Right atrium auricular region (tissue), 2 donors: ENCODE results near the gene DHX30. TPM values are rescaled to one million over a fixed set of nuclear protein-coding genes. Genes with fewer than 3 reads are reported as not detected.

Source experiments
- DNase-seq: peaks from one replicate; pipeline ENCODE4 v3.0.0-alpha.2; 2019; ENCODE audit warnings: low spot score
- H3K27ac ChIP-seq, 2 donors: fragments of 200-600 bp; sonication (generic); 1 replicate in 1 of 2; 2 replicates in 1 of 2; pipeline ENCODE4 v1.5.1; 2016 to 2019
- H3K27me3 ChIP-seq, 2 donors: fragments of 200-600 bp; sonication (generic); one replicate each; pipeline versions ENCODE4 v1.5.1 to v1.6.0; 2017 to 2019
- H3K36me3 ChIP-seq: fragments of 200-600 bp; sonication (generic); one replicate; pipeline ENCODE4 v1.5.1; 2016
- H3K4me1 ChIP-seq, 2 donors: fragments of 200-600 bp; sonication (generic); one replicate each; pipeline versions ENCODE4 v1.5.1 to v1.6.0; 2017 to 2019
- H3K4me3 ChIP-seq, 2 donors: fragments of 200-600 bp; sonication (generic); 1 replicate in 1 of 2; 2 replicates in 1 of 2; pipeline ENCODE4 v1.5.1; 2017 to 2019; ENCODE audit warnings: mild to moderate bottlenecking in 1 of 2, moderate library complexity in 1 of 2
- H3K9me3 ChIP-seq, 2 donors: fragments of 200-600 bp; sonication (generic); one replicate each; pipeline ENCODE4 v1.5.1; 2019
- total RNA-seq, 2 donors: library from RNA; depleted of rRNA; stranded (reverse); fragments of >200 nt; gene quantifications; one replicate each; pipeline ENCODE4 v1.1.0, GENCODE V29; 2016
- TF ChIP-seq, protein P1 (sequence below), 2 donors: fragments of 200-600 bp; sonication (generic); IDR thresholded peaks; one replicate each; pipeline ENCODE4 v1.5.1; 2019; ENCODE audit warnings: antibody characterized with exemption in 2 of 2

Gene DHX30
- total RNA-seq, 2 donors from 2014 or later = 47.9 to 57.6 TPM

- Histone ChIP-seq H3K27me3 (no peaks in the 10 kb centered on the region), H3K4me1 (no peaks in the 10 kb centered on the region), H3K4me3 (no peak overlapping the region), H3K9me3 (no peaks in the 10 kb centered on the region), H3K36me3 (peaks cover 90% of the 10 kb centered on the region), H3K27ac (no peak overlapping the region)
- DNase-seq = no peak
- TF ChIP-seq, protein P1, sequence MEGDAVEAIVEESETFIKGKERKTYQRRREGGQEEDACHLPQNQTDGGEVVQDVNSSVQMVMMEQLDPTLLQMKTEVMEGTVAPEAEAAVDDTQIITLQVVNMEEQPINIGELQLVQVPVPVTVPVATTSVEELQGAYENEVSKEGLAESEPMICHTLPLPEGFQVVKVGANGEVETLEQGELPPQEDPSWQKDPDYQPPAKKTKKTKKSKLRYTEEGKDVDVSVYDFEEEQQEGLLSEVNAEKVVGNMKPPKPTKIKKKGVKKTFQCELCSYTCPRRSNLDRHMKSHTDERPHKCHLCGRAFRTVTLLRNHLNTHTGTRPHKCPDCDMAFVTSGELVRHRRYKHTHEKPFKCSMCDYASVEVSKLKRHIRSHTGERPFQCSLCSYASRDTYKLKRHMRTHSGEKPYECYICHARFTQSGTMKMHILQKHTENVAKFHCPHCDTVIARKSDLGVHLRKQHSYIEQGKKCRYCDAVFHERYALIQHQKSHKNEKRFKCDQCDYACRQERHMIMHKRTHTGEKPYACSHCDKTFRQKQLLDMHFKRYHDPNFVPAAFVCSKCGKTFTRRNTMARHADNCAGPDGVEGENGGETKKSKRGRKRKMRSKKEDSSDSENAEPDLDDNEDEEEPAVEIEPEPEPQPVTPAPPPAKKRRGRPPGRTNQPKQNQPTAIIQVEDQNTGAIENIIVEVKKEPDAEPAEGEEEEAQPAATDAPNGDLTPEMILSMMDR (IDR thresholded peaks at IDR 0.05) = no peak
Measured at GRCh38 chr3:47857151-47857550, 54.2 kb downstream of the DHX30 start.

GRCh38 chr3:47859956-47860605, 57.1 kb downstream of the DHX30 start:
- Histone ChIP-seq H3K4me1 (no peaks in the 10 kb centered on the region), H3K27me3 (no peaks in the 10 kb centered on the region), H3K9me3 (no peaks in the 10 kb centered on the region), H3K4me3 (no peak overlapping the region), H3K36me3 (peaks cover 83% of the 10 kb centered on the region), H3K27ac (no peak overlapping the region)
- TF ChIP-seq, protein P1 (IDR thresholded peaks at IDR 0.05) = no peak
- DNase-seq = no peak

GRCh38 chr3:47863391-47864128, 60.6 kb downstream of the DHX30 start:
- H3K4me3 ChIP-seq = no peak overlapping the region
- H3K4me1 ChIP-seq = no peaks in the 10 kb centered on the region
- TF ChIP-seq, protein P1 (IDR thresholded peaks at IDR 0.05) = no peak
- no peaks in the 10 kb centered on the region for H3K9me3 ChIP-seq
- peaks cover 83% of the 10 kb centered on the region for H3K36me3 ChIP-seq
- no peak overlapping the region for H3K27ac ChIP-seq
- no peaks in the 10 kb centered on the region for H3K27me3 ChIP-seq
- no peak for DNase-seq

GRCh38 chr3:47865192-47865591, 62.3 kb downstream of the DHX30 start:
- TF ChIP-seq, protein P1 (IDR thresholded peaks at IDR 0.05) = no peak

GRCh38 chr3:47867451-47868044, 64.6 kb downstream of the DHX30 start:
- Histone ChIP-seq H3K4me1 (no peaks in the 10 kb centered on the region), H3K27ac (no peak overlapping the region), H3K4me3 (no peak overlapping the region), H3K27me3 (no peaks in the 10 kb centered on the region), H3K36me3 (peaks cover 97% of the 10 kb centered on the region), H3K9me3 (no peaks in the 10 kb centered on the region)
- TF ChIP-seq, protein P1 (IDR thresholded peaks at IDR 0.05) = no peak
- no peak for DNase-seq

More at GRCh38 chr3:47865192-47865591, 62.3 kb downstream of the DHX30 start:
- H3K4me3 ChIP-seq = no peak overlapping the region
- no peaks in the 10 kb centered on the region for H3K9me3 ChIP-seq
- H3K27ac ChIP-seq = no peak overlapping the region
- H3K27me3 ChIP-seq = no peaks in the 10 kb centered on the region
- no peaks in the 10 kb centered on the region for H3K4me1 ChIP-seq
- no peak for DNase-seq
- peaks cover 87% of the 10 kb centered on the region for H3K36me3 ChIP-seq
